ENCODE data around the gene OR51B4.

Gene OR51B4

GRCh38 chr11:5293028-5293427 lies 8.7 kb downstream of the OR51B4 start:
- no peak for DNase-seq

DNA sequence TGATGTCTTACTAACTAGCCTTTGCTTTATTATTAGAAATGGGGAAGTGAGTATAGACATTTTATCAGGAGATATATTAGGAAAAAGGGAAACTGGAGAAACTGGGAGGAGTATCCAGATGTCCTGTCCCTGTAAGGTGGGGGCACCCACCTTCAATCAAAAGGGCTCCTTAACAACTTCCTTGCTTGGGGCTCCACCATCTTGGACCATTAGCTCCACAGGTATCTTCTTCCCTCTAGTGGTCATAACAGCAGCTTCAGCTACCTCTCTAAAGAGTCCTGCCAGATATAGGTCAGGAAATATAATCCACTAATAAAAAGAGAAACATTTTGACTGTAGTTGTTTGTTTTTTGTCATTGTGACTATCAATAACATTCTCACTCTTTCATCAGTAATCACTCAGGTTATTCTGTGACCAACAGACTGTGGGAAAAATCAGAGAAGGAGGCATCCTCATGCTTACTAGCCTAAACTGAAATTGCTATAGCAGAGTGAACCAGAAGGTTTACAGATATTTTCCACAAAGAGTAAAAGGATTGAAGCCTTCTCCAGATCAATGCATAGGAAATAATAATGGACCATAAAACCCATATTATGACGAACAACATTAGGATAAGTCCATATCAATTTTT lies 10.4 kb downstream of the OR51B4 start:
- no peak for DNase-seq

DNA sequence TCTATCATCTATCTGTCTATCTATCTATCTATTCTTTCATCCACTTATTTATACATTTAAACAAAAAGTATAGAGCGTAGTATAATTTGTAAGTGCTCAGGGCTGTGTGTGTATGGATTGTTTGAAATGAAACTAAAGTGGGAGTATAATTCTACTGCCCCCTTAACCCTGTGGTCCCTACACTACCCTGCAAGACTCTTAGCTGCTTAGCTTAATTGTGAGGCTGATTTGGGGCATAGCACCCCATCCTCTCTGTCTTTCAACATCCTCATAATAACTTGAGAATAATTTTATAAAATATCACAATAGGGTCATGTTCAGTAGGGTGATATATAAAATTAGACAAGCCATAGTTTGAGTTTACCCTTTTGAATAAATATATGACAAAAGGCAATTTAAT lies 11.6 kb downstream of the OR51B4 start:
- no peak for DNase-seq

DNA sequence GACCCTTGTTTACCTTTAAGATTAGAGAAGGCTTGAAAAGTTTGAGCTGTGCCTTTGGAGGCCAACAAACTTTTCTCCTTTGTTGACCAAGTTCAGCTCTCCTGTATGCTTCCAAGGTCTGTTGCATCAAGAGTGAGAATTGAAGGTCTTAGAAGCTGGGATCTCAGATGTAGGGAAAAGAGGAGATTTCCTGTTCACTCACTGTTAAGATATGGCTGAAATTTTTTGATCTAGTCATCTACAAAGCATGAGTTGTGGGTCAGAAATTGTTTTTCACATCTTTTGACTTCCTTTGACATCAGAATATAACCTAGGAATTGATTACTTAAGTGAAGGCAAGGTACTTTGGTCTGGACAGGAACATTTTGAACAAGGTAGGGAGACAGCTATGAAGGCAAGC lies 12.1 kb downstream of the OR51B4 start:
- DNase-seq: no peak

GRCh38 chr11:5288906-5289550 lies 12.7 kb downstream of the OR51B4 start:
- DNase-seq: no peak

GRCh38 chr11:5288108-5288905 lies 13.4 kb downstream of the OR51B4 start:
- DNase-seq: no peak

- no peak for DNase-seq
These were observed 14.8 kb downstream of the OR51B4 start for GRCh38 chr11:5286901-5287300.

DNA sequence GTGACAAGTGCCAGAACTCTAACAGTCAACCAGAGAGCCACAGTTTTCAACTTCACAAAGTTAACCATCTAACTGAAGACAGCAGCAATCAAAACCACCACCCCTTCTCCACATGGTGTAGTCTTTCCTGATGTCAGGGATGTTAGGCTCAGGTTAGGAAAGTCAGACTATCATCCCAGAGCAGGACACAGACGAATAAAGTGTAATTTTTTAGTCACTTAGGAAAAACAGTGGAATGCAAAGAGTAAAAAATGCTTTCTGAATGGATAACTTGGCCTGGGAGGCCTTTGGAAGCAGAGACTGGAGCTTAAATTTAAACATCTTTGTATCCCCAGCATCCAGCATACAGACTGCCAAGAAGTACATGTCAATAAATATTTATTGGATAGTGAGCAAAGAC lies 15.4 kb downstream of the OR51B4 start:
- no peak for DNase-seq

DNA sequence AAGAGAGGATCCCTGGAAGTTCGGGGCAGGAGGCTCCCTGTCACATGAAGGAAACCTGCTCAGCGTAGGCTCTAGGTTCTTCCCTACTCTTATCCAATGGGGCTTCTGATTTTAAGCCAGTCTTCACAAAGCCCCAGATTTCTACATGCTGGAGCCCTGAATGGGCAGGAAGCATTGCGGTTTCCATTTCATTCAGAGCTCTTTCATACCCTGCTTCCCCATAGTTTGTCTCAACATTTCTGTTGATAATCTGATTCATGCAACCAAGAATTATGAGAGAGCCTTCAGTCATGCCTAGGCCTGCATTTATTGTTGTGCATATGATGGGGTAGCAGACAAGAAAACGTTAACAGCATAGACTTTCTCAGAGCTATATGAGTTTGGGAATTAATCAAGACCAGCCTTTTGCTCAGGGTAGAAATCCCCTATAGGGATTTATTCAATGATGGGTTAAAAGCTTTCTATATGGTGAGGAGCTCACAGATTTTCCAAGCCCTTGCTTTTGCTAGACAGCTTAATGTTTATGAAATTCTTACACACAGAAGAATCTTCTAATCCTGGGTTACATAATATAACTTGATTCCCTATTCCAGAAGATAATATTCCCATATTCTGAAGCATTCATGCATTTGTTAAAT lies 15.9 kb downstream of the OR51B4 start:
- DNase-seq: no peak

GRCh38 chr11:5284637-5285036 lies 17.1 kb downstream of the OR51B4 start:
- no peak for DNase-seq

- no peak for DNase-seq
These were observed 17.9 kb downstream of the OR51B4 start for GRCh38 chr11:5283882-5284281.

GRCh38 chr11:5283086-5283485 lies 18.7 kb downstream of the OR51B4 start:
- no peak for DNase-seq

DNA sequence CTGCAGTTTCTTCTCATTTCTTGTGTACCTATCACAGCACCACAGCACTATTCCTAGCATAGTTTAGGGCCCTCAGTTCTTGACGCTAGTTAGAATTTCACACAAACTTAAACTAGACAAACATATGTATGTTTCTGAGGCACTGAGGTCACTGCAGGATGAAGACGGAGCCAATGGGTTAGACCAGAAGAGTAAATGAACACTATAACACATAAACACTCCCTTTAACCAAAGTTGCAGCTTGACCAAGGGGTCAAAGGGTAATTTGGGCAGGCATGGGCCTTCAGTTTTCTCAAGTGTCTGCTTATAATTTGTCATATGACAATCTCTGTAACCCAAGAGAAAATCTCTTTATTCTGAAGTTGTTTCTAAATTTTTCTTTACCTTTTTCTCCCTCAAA lies 19.1 kb downstream of the OR51B4 start:
- DNase-seq: no peak

DNA sequence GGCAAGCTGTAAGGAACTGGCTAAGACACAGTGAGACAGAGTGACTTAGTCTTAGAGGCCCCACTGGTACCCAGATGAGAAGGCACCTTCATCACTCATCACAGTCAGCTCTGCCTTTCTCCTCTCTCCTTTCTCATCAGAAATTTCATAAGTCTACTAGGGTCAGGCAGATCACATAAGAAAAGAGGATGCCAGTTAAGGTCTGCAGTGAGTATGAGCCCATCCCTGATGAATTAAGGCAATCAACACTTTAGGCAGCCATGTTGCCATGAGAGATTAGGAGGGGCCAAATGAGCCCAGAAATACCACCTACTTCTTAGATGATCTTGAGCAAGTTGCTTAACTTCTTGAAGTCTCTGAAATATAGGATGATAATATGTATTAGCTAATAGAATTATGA lies 20.1 kb downstream of the OR51B4 start:
- DNase-seq: no peak

DNA sequence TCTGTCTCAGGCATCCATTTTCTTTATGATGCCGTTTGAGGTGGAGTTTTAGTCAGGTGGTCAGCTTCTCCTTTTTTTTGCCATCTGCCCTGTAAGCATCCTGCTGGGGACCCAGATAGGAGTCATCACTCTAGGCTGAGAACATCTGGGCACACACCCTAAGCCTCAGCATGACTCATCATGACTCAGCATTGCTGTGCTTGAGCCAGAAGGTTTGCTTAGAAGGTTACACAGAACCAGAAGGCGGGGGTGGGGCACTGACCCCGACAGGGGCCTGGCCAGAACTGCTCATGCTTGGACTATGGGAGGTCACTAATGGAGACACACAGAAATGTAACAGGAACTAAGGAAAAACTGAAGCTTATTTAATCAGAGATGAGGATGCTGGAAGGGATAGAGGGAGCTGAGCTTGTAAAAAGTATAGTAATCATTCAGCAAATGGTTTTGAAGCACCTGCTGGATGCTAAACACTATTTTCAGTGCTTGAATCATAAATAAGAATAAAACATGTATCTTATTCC lies 21.1 kb downstream of the OR51B4 start:
- peak; percentile 1 to 36 for DNase-seq

GRCh38 chr11:5279471-5280090 lies 22.2 kb downstream of the OR51B4 start:
- DNase-seq: no peak

GRCh38 chr11:5277807-5278382 lies 23.9 kb downstream of the OR51B4 start:
- DNase-seq: no peak

- DNase-seq: no peak
These were observed 25.0 kb downstream of the OR51B4 start for GRCh38 chr11:5276697-5277096.

DNA sequence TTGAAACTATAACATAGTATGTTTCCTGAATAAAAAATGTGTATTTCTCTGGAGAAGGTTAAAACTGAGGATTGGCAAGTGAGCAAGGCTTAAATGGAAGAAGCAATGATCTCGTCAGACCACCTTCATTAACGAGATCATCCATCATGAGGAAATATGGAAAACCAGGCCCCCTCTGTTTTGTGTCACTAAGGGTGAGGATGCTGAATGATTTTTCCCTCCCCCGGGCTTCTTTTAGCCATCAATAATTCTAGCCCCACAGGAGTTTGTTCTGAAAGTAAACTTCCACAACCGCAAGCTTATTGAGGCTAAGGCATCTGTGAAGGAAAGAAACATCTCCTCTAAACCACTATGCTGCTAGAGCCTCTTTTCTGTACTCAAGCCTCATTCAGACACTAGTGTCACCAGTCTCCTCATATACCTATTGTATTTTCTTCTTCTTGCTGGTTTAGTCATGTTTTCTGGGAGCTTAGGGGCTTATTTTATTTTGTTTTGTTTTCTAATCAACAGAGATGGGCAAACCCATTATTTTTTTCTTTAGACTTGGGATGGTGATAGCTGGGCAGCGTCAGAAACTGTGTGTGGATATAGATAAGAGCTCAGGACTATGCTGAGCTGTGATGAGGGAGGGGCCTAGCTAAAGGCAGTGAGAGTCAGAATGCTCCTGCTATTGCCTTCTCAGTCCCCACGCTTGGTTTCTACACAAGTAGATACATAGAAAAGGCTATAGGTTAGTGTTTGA lies 26.2 kb downstream of the OR51B4 start:
- no peak for DNase-seq

- DNase-seq: no peak
These were observed 27.4 kb downstream of the OR51B4 start for GRCh38 chr11:5274395-5274794.

- DNase-seq: no peak
These were observed 29.2 kb downstream of the OR51B4 start for GRCh38 chr11:5272395-5273017.
